ENCODE results near the gene ADARB1. TPM values are rescaled to one million over a fixed set of nuclear protein-coding genes. Genes with fewer than 3 reads are reported as not detected.

Gene ADARB1
- total and polyA plus RNA-seq, 9 of the 15 experiments (the other 6 are each of a cell fraction or from before 2014, with no cell fraction given): 6.7 to 16.0 (median 8.3) TPM

GRCh38 chr21:45136927-45137611 is 62.7 kb downstream of the ADARB1 start:
- H3K79me2 ChIP-seq (ENCODE audit: control insufficient read depth, insufficient read depth, low read length): no peaks in the 10 kb centered on the region
- no peak overlapping the region for H2AFZ ChIP-seq (ENCODE audit: low read depth, low read length)
- intact Hi-C loops (cut with micrococcal nuclease) (loop anchor here (1.0 to 10.0 kb wide), 3 partner anchors 62 to 188 kb away; partner anchors contain the start of gene ADARB1), in situ Hi-C loops (cut with MboI) (loop anchor here (5.0 kb wide), 1 partner anchor 190 kb away; no protein-coding TSS in a partner anchor)
- DNase-seq (ENCODE audit: extremely low read depth in 1 of 4, low spot score in 3 of 4) (peak; percentile 86 to 93 (median 88)), ATAC-seq (peak; percentile 86), FAIRE-seq (peak; percentile 94)
- H4K20me1 ChIP-seq (replicated peaks; ENCODE audit: control insufficient read depth, insufficient read depth, low read length): no peaks in the 10 kb centered on the region
- no peak overlapping the region for H3K27ac ChIP-seq (ENCODE audit: extremely low read depth, low read depth, low read length)
- POLR2A ChIA-PET: interaction anchor here (0.5 to 1.4 kb wide), 9 partner anchors 16 to 1300 kb away, joined by 3 to 6 read pairs (median 3); partner anchors contain the start of gene POFUT2
- no peak overlapping the region for H3K4me3 ChIP-seq
- peaks cover 18 to 19% of the 10 kb centered on the region in 2 experiments; a peak in 4 of 5 replicates for H3K4me1 ChIP-seq (replicated peaks in 1 of 2; ENCODE audit: control insufficient read depth in 2 of 2, insufficient read depth in 2 of 2, low read length in 2 of 2)
- H3K36me3 ChIP-seq (ENCODE audit: control insufficient read depth, insufficient read depth, low read length): no peaks in the 10 kb centered on the region
- WGBS (ENCODE audit: insufficient coverage, low coverage, missing lambda C conversion rate): 16% methylated on average over 11 of the region's 11 CpGs
- CTCF ChIA-PET (ENCODE audit: low intra/inter-chr PET ratio): interaction anchor here (0.6 to 5.2 kb wide), 4 partner anchors 38 to 684 kb away, joined by 3 to 51 read pairs (median 7); no protein-coding TSS in a partner anchor
- no peaks in the 10 kb centered on the region for H3K27me3 ChIP-seq (ENCODE audit: control insufficient read depth in 2 of 2, insufficient read depth in 2 of 2, low read length in 2 of 2)
- no peaks in the 10 kb centered on the region for H3K9me1 ChIP-seq (ENCODE audit: control insufficient read depth, insufficient read depth, low read length)
- H3K4me2 ChIP-seq (ENCODE audit: insufficient read depth, low read length): no peak overlapping the region
- H3K9me3 ChIP-seq (replicated peaks; ENCODE audit: control insufficient read depth, insufficient read depth, low read depth, low read length): no peaks in the 10 kb centered on the region
- no peak overlapping the region for H3K9ac ChIP-seq (ENCODE audit: insufficient read depth in 1 of 2, low read depth in 2 of 2, low read length in 2 of 2)
- no TSS peak for BruUV-seq (replicated peaks)
- no peak for TF ChIP-seq ZNF408 (CRISPR knock-in tag; IDR thresholded peaks at IDR 0.05; ENCODE audit: low read depth)
- TF ChIP-seq CTCF (IDR thresholded peaks at IDR 0.05 in 2 of 3, conservative IDR thresholded peaks at IDR 0.05 in 1 of 3; ENCODE audit: insufficient read depth in 2 of 3, low read depth in 1 of 3, low read length in 3 of 3): peak; percentile 94 to 98 (median 95)
- peak; percentile 33; the same call in 1 of the 2 replicates for TF ChIP-seq MYC (IDR thresholded peaks at IDR 0.05; ENCODE audit: low read depth, low read length)
- TF ChIP-seq MYC (CRISPR knock-in tag; IDR thresholded peaks at IDR 0.05; ENCODE audit: borderline replicate concordance, low read depth): no peak
- TF ChIP-seq TCF3 (CRISPR knock-in tag; IDR thresholded peaks at IDR 0.05): peak; percentile 11; the same call in 1 of the 2 replicates
- 0 out of 2 replicates have a peak, but pooled peaks have one; percentile 54 for TF ChIP-seq E2F4 (CRISPR knock-in tag; IDR thresholded peaks at IDR 0.05; ENCODE audit: low read depth)
- peak; percentile 44; the same call in 1 of the 2 replicates for TF ChIP-seq FOXP4 (CRISPR knock-in tag; IDR thresholded peaks at IDR 0.05; ENCODE audit: borderline replicate concordance)
- peak; percentile 55 for TF ChIP-seq BHLHE40 (IDR thresholded peaks at IDR 0.05; ENCODE audit: low read length)
- TF ChIP-seq SMARCA4 (IDR thresholded peaks at IDR 0.05): 0 out of 2 replicates have a peak, but pooled peaks have one; percentile 9
- no peak for TF ChIP-seq NR0B1 (IDR thresholded peaks at IDR 0.05; ENCODE audit: partially characterized antibody)
- TF ChIP-seq RCOR1 (IDR thresholded peaks at IDR 0.05; ENCODE audit: borderline replicate concordance in 1 of 2, low read depth in 2 of 2, low read length in 2 of 2): 0 out of 4 replicates have a peak, but pooled peaks of 1 of the 2 experiments have one; percentile 33
- TF ChIP-seq KLF16 (IDR thresholded peaks at IDR 0.05): peak; percentile 64; the same call in 1 of the 2 replicates
- TF ChIP-seq ZEB2 (IDR thresholded peaks at IDR 0.05): peak; percentile 49; the same call in 1 of the 2 replicates
- peak; percentile 59; the same call in 1 of the 2 replicates for TF ChIP-seq ZNF24 (IDR thresholded peaks at IDR 0.05)

All from K562 (cell line).